Vagina (tissue), 2 donors: ENCODE measurements around the gene RPL10A.

Experiments
- POLR2AphosphoS5 ChIP-seq, 2 donors: sonication (generic); formaldehyde crosslinking; IDR thresholded peaks; one replicate each; pipeline ENCODE4 v1.9.0; 2017; ENCODE audit warnings: antibody characterized with exemption in 2 of 2, mild to moderate bottlenecking in 2 of 2, low read depth in 1 of 2; ENCODE audit not compliant: insufficient read depth in 1 of 2
- TF ChIP-seq, protein P1 (sequence below), 3 experiments: fragments of 450-650 bp in 2 of 3; fragments of 200-600 bp in 1 of 3; sonication (generic) in 1 of 3; IDR thresholded peaks; one replicate each; pipeline ENCODE4 v1.5.1; 2017 to 2019; ENCODE audit warnings: antibody characterized with exemption in 3 of 3, mild to moderate bottlenecking in 2 of 3, moderate library complexity in 2 of 3

DNA sequence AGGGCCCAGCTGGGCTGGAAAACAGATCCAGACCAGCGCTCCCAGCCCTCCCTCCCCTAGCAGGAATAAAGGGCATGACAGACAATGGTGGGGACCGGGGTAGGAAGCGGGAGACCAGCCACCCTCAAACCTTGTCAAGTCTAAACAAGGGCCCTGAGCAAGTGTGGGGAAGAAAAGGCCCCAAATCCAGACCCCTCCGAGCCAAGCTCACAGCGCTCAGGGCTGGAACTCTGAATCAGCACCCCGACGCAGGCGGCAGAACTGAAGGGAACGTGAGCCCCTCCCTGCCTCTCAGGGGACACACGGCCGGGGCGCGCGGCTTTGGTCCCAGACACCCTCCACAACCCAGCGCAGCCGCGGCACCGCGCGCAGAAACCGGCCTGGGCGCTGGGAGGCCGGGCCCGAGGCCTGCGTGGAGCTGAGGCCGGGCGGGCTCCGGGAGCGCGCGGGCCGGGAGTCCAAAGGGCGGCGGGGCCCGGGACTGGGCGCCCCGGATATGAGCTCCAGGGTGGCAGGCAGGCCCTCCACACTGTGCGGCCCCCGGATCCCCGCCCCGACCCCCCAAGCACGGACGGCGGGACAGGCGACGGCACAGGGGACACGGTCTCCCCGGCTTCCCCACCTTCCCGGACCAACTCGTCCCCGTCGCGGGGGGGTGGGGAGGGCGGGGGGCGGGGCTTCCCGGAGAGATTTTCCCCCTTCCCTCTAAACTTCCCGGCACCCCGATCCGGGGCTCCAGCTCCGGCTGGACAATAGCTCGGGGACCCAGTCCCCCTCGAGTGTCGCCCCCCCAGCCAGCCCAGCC lies 28.0 kb downstream of the RPL10A start:
- peak in 1 of 2 donors; percentile 46 for TF ChIP-seq POLR2AphosphoS5 (IDR thresholded peaks at IDR 0.05; ENCODE audit: insufficient read depth in 1 of 2, low read depth in 1 of 2)
- TF ChIP-seq, protein P1, sequence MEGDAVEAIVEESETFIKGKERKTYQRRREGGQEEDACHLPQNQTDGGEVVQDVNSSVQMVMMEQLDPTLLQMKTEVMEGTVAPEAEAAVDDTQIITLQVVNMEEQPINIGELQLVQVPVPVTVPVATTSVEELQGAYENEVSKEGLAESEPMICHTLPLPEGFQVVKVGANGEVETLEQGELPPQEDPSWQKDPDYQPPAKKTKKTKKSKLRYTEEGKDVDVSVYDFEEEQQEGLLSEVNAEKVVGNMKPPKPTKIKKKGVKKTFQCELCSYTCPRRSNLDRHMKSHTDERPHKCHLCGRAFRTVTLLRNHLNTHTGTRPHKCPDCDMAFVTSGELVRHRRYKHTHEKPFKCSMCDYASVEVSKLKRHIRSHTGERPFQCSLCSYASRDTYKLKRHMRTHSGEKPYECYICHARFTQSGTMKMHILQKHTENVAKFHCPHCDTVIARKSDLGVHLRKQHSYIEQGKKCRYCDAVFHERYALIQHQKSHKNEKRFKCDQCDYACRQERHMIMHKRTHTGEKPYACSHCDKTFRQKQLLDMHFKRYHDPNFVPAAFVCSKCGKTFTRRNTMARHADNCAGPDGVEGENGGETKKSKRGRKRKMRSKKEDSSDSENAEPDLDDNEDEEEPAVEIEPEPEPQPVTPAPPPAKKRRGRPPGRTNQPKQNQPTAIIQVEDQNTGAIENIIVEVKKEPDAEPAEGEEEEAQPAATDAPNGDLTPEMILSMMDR (IDR thresholded peaks at IDR 0.05), result no peak
